ENCODE results near the gene SMIM41.

SMIM41 gene

DNA sequence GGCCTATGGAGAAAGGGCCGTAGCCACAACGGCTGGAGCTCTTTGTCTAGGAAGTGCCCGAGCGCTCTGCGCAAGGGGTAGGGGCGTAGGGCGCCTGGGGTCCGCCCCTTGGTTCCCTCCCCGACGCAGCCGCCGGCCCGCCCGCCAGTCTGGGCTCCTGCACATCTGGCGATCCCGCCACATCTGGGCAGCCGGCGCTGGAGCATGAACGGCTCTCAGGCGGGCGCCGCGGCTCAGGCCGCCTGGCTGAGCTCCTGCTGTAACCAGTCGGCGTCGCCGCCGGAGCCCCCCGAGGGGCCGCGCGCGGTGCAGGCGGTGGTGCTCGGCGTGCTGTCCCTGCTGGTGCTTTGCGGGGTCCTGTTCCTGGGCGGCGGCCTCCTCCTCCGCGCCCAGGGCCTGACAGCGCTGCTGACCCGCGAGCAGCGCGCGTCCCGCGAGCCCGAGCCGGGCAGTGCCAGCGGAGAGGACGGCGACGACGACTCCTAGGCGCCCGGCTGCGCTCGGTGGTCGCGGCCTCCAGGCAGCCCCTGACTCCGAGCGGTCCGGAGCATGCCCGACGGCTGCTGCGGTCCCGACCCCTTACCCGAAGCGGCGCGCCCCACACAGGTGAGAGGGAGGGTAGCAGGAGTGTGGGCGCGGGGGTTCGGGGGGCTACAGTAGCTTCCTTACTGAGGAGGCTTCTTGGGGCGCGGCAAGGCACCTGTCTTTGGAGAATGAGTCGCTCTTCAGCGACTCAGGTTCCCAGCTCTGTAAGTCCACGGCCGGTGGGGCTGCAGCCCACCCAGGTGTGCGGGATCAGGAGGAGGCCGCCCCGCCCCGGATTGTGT, at the start of gene SMIM41:
SMIM41 (plus strand) TSS at position 129 of the 827 bp plus-strand sequence; CDS start at position 205, 76 bp downstream.
- TF ChIP-seq, protein P1, sequence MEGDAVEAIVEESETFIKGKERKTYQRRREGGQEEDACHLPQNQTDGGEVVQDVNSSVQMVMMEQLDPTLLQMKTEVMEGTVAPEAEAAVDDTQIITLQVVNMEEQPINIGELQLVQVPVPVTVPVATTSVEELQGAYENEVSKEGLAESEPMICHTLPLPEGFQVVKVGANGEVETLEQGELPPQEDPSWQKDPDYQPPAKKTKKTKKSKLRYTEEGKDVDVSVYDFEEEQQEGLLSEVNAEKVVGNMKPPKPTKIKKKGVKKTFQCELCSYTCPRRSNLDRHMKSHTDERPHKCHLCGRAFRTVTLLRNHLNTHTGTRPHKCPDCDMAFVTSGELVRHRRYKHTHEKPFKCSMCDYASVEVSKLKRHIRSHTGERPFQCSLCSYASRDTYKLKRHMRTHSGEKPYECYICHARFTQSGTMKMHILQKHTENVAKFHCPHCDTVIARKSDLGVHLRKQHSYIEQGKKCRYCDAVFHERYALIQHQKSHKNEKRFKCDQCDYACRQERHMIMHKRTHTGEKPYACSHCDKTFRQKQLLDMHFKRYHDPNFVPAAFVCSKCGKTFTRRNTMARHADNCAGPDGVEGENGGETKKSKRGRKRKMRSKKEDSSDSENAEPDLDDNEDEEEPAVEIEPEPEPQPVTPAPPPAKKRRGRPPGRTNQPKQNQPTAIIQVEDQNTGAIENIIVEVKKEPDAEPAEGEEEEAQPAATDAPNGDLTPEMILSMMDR (conservative IDR thresholded peaks at IDR 0.05; ENCODE audit: low read depth, low read length) = no peak
- H3K4me3 ChIP-seq (ENCODE audit: low read length) = no peak within 1 kb of the TSS
- no peak for DNase-seq (ENCODE audit: low read depth)

DNA sequence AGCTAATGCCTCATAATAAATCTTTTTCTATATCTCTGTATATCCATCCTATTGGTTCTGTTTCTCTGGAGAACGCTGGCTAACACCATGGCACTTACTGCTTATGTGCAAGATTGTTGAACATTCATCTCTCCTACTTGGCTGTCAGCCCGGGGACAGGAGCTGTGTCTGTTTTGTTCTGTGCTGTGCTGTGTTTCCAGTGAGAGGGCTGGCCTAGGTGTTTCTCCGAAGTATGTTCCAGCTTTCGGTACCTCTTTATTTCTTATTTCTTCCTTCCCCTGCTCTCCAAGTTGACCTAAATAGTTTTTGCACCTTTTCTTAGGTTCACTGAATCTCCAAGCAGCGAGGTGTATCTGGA, 47.1 kb upstream of the SMIM41 start:
- peak; percentile 54 for DNase-seq (ENCODE audit: low read depth)
- peak overlapping the region; percentile 52 for H3K4me3 ChIP-seq (ENCODE audit: low read length)
- TF ChIP-seq, protein P1 (conservative IDR thresholded peaks at IDR 0.05; ENCODE audit: low read depth, low read length) = no peak

DNA sequence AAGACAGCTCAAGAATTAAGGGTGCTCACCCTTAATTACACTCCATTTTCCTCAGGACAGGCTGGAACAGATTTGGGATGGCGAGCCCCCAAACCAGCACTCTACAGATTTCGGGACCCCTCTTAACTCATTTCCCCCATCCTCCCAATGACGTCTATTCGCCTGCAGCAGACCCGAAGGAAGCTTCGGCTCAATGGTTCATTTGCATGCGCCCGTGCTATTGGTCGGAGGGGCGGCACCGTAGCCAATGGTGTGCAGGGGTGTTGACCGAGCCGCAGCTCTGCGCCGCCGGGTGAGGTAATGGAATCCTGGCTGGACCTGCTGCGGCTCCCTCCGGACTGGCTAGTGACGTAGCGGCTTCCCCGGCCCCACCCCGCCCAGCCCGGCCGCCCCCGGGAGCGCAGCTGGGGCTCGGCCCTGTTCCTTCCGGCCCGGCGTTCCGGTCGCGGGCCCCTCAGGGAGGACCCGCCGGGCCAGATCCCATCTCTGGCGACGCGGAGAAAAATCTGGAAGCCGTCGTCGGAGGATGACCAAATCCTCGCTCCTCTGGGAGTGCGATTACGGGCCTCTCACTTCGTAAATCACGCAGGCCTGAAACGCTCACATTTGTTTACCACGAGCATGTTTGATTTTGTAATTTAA, 46.6 kb upstream of the SMIM41 start:
- H3K4me3 ChIP-seq (ENCODE audit: low read length) = peak overlapping the region; percentile 52
- TF ChIP-seq, protein P1 (conservative IDR thresholded peaks at IDR 0.05; ENCODE audit: low read depth, low read length) = no peak
- peak; percentile 94 for DNase-seq (ENCODE audit: low read depth)

DNA sequence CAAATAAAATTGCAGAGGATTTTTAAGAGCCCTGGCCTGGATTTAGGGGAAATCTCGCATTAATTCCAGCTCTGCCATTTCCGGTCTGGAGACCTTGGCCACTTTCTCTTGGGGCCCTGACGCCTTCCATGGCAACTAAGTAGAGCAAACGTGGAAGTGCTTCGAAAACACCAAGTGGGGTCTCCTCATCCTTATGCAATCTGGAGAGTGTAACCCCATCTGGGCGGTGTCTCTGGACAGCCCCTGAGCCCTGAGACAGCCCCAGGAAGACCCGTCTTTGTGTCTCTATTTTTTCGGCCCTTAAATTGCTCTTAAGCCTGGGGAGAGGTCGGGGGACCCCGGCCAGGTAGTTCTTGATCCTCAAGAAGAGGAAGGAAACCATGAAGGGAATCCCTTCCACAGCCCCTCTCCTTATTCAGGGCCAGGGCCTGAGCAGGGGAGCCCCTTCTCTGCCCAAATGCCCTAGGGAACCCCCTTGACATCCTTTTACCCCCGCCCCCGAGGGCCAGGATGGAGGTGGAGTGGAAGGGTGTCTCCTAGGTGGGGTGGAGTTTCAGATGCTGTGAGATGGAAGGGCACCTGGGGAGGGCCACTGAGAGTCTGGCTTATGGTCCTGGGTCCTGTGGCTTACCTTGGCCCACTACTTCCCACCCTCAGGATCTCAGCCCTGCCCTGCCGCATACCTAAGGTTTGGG, 45.9 kb upstream of the SMIM41 start:
- no peak for DNase-seq (ENCODE audit: low read depth)
- TF ChIP-seq, protein P1 (conservative IDR thresholded peaks at IDR 0.05; ENCODE audit: low read depth, low read length) = no peak
- H3K4me3 ChIP-seq (ENCODE audit: low read length) = peak overlapping the region; percentile 48

DNA sequence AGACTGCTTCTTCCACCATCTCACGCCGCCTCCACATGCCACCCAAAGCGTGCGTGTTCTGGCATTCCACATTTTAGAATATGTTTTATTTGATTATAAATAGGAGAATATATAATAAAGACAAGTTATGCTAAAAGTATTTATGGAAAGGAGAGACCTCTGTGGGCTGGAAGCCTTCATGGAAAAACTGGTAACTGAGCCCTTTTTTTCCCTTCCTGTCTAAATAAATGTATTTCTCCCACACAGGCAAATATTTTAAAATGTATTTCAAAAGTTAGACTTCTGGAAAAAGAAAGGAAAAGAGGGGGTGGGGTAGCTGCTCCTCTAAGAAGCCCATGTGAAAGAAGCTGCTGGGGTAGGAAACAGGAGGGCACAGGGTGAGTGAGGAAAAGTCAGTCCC, 44.3 kb upstream of the SMIM41 start:
- TF ChIP-seq, protein P1 (conservative IDR thresholded peaks at IDR 0.05; ENCODE audit: low read depth, low read length) = no peak
- DNase-seq (ENCODE audit: low read depth) = no peak
- H3K4me3 ChIP-seq (ENCODE audit: low read length) = no peak overlapping the region

DNA sequence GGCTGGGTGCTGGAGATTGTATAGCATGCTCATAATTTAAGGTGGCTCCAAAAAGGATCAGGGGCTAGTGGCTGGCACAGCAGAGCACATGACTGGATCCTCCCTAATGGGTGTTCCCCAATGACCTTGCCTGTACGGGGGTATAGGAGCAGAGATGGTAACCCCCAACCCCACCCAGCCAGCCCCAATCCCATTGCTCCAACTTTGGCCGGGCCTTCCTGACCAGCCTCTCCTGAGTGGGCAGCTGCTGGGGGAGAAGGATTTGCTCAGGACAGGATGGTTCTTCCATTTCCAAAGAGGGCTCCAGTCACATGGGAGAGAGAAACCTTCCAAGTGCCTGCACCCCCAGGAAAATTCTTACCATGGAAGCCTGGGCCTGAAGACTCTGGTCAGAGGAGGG, 43.6 kb upstream of the SMIM41 start:
- no peak for DNase-seq (ENCODE audit: low read depth)
- TF ChIP-seq, protein P1 (conservative IDR thresholded peaks at IDR 0.05; ENCODE audit: low read depth, low read length) = no peak
- no peak overlapping the region for H3K4me3 ChIP-seq (ENCODE audit: low read length)

Data from retinal pigment epithelial cell (primary cell).